Measurements from ENCODE around the gene RAC2.
"Not testable (repeated sequence)": the region's sequence is repeated elsewhere in the genome, so short reads cannot be mapped to it uniquely, and the experiment has no call there.

The RAC2 gene

GRCh38 chr22:37253126-37253660, 9.1 kb upstream of the RAC2 start:
- Mint-ChIP-seq H3K4me3 (no peak overlapping the region), H3K27ac (no peak overlapping the region), H3K4me1 (peaks cover 43% of the 10 kb centered on the region), H3K9me3 (no peaks in the 10 kb centered on the region), H3K36me3 (no peaks in the 10 kb centered on the region), H3K27me3 (no peaks in the 10 kb centered on the region)
- no peak for ATAC-seq

- ATAC-seq, H3K27ac Mint-ChIP-seq, H3K36me3 Mint-ChIP-seq, H3K27me3 Mint-ChIP-seq, H3K9me3 Mint-ChIP-seq, H3K4me3 Mint-ChIP-seq: not testable (repeated sequence)
- H3K4me1 Mint-ChIP-seq = peaks cover 51% of the 10 kb centered on the region
These were observed 7.8 kb upstream of the RAC2 start for GRCh38 chr22:37251836-37252235.

- Mint-ChIP-seq H3K4me3 (no peak overlapping the region), H3K27me3 (no peaks in the 10 kb centered on the region), H3K4me1 (peaks cover 43% of the 10 kb centered on the region), H3K9me3 (no peaks in the 10 kb centered on the region), H3K27ac (peak overlapping the region; percentile 17), H3K36me3 (no peaks in the 10 kb centered on the region)
- no peak for ATAC-seq
These were observed 5.9 kb upstream of the RAC2 start for GRCh38 chr22:37249986-37250385.

- Mint-ChIP-seq H3K9me3 (no peaks in the 10 kb centered on the region), H3K27me3 (no peaks in the 10 kb centered on the region), H3K36me3 (peaks cover 4% of the 10 kb centered on the region), H3K27ac (peak overlapping the region; percentile 73), H3K4me1 (peaks cover 58% of the 10 kb centered on the region), H3K4me3 (peak overlapping the region; percentile 18)
- ATAC-seq = no peak
These were observed 4.2 kb upstream of the RAC2 start for GRCh38 chr22:37248251-37248650.

- Mint-ChIP-seq H3K9me3 (no peaks in the 10 kb centered on the region), H3K4me1 (peaks cover 77% of the 10 kb centered on the region), H3K27me3 (no peaks in the 10 kb centered on the region), H3K27ac (peak overlapping the region; percentile 91), H3K36me3 (peaks cover 22% of the 10 kb centered on the region), H3K4me3 (no peak overlapping the region)
- ATAC-seq = no peak
These were observed 1.7 kb upstream of the RAC2 start for GRCh38 chr22:37245740-37246139.

- H3K27me3 Mint-ChIP-seq = no peaks in the 10 kb centered on the region
These were observed 1.1 kb upstream of the RAC2 start for GRCh38 chr22:37244922-37245722.

GRCh38 chr22:37243402-37244113, 511 bp downstream of the RAC2 start:
- Mint-ChIP-seq H3K36me3 (peaks cover 35% of the 10 kb centered on the region), H3K4me1 (peaks cover 84% of the 10 kb centered on the region), H3K4me3 (peak overlapping the region; percentile 98), H3K27ac (peak overlapping the region; percentile 91), H3K9me3 (no peaks in the 10 kb centered on the region), H3K27me3 (no peaks in the 10 kb centered on the region)
- ATAC-seq = peak; percentile 1

More at GRCh38 chr22:37244922-37245722, 1.1 kb upstream of the RAC2 start:
- ATAC-seq = peak; percentile 57
- Mint-ChIP-seq H3K4me1 (peaks cover 79% of the 10 kb centered on the region), H3K36me3 (peaks cover 28% of the 10 kb centered on the region), H3K27ac (peak overlapping the region; percentile 91), H3K9me3 (no peaks in the 10 kb centered on the region), H3K4me3 (peak overlapping the region; percentile 98)

- peaks cover 84% of the 10 kb centered on the region for H3K4me1 Mint-ChIP-seq
- H3K27ac Mint-ChIP-seq = peak overlapping the region; percentile 91
- H3K4me3 Mint-ChIP-seq = peak overlapping the region; percentile 98
- no peaks in the 10 kb centered on the region for H3K27me3 Mint-ChIP-seq
- H3K36me3 Mint-ChIP-seq = peaks cover 46% of the 10 kb centered on the region
- ATAC-seq = peak; percentile 89
- no peaks in the 10 kb centered on the region for H3K9me3 Mint-ChIP-seq
These were observed 1.6 kb downstream of the RAC2 start for GRCh38 chr22:37242395-37242918.

- H3K4me3 Mint-ChIP-seq = peak overlapping the region; percentile 98
- no peaks in the 10 kb centered on the region for H3K9me3 Mint-ChIP-seq
- peak overlapping the region; percentile 91 for H3K27ac Mint-ChIP-seq
- no peak for ATAC-seq
- no peaks in the 10 kb centered on the region for H3K27me3 Mint-ChIP-seq
- peaks cover 55% of the 10 kb centered on the region for H3K36me3 Mint-ChIP-seq
- H3K4me1 Mint-ChIP-seq = peaks cover 88% of the 10 kb centered on the region
These were observed 2.5 kb downstream of the RAC2 start for GRCh38 chr22:37241351-37242142.

GRCh38 chr22:37240941-37241320, 3.1 kb downstream of the RAC2 start:
- Mint-ChIP-seq H3K9me3 (no peaks in the 10 kb centered on the region), H3K4me1 (peaks cover 94% of the 10 kb centered on the region), H3K4me3 (peak overlapping the region; percentile 98), H3K27ac (peak overlapping the region; percentile 91), H3K36me3 (peaks cover 61% of the 10 kb centered on the region), H3K27me3 (no peaks in the 10 kb centered on the region)
- ATAC-seq = no peak

- Mint-ChIP-seq H3K27ac (peak overlapping the region; percentile 91), H3K36me3 (peaks cover 66% of the 10 kb centered on the region), H3K9me3 (no peaks in the 10 kb centered on the region), H3K27me3 (no peaks in the 10 kb centered on the region), H3K4me1 (peaks cover 94% of the 10 kb centered on the region), H3K4me3 (peak overlapping the region; percentile 98)
- ATAC-seq = no peak
These were observed 3.7 kb downstream of the RAC2 start for GRCh38 chr22:37240240-37240940.

- ATAC-seq = no peak
- H3K36me3 Mint-ChIP-seq = peaks cover 74% of the 10 kb centered on the region
- H3K9me3 Mint-ChIP-seq = no peaks in the 10 kb centered on the region
- peak overlapping the region; percentile 54 for H3K4me3 Mint-ChIP-seq
- H3K27me3 Mint-ChIP-seq = no peaks in the 10 kb centered on the region
- H3K27ac Mint-ChIP-seq = peak overlapping the region; percentile 91
- H3K4me1 Mint-ChIP-seq = peaks cover 94% of the 10 kb centered on the region
These were observed 4.5 kb downstream of the RAC2 start for GRCh38 chr22:37239336-37240239.

GRCh38 chr22:37237371-37238268, 6.4 kb downstream of the RAC2 start:
- peak overlapping the region; percentile 20 for H3K4me3 Mint-ChIP-seq
- H3K36me3 Mint-ChIP-seq = peaks cover 73% of the 10 kb centered on the region
- H3K27ac Mint-ChIP-seq = peak overlapping the region; percentile 91
- H3K27me3 Mint-ChIP-seq = no peaks in the 10 kb centered on the region
- peaks cover 98% of the 10 kb centered on the region for H3K4me1 Mint-ChIP-seq
- H3K9me3 Mint-ChIP-seq = no peaks in the 10 kb centered on the region
- no peak for ATAC-seq
